Effector memory CD4-positive, alpha-beta T cell (primary cell): Measurements from ENCODE around the gene RNASE8.

Experiments
- DNase-seq, 3 donors: peaks; one replicate each; pipeline ENCODE4 v3.0.0-alpha.2; 2020
- H3K27ac ChIP-seq: 2 replicates; pipeline ENCODE4 v1.7.0; 2013; ENCODE audit warnings: mild to moderate bottlenecking, low read length, moderate library complexity; ENCODE audit not compliant: insufficient read depth, poor library complexity, severe bottlenecking
- H3K27me3 ChIP-seq: replicated peaks from 2 replicates; pipeline ENCODE4 v1.7.0; 2013; ENCODE audit warnings: mild to moderate bottlenecking, low read length; ENCODE audit not compliant: insufficient read depth, control insufficient read depth, poor library complexity, severe bottlenecking
- H3K36me3 ChIP-seq: 2 replicates; pipeline ENCODE4 v1.7.0; 2013; ENCODE audit warnings: mild to moderate bottlenecking, low read length, moderate library complexity; ENCODE audit not compliant: control insufficient read depth, insufficient read depth
- H3K4me1 ChIP-seq: 2 replicates; pipeline ENCODE4 v1.7.0; 2013; ENCODE audit warnings: low read length, mild to moderate bottlenecking; ENCODE audit not compliant: control insufficient read depth, insufficient read depth, poor library complexity, severe bottlenecking
- H3K4me3 ChIP-seq: 2 replicates; pipeline ENCODE4 v1.7.0; 2013; ENCODE audit warnings: low read length, low read depth, mild to moderate bottlenecking; ENCODE audit not compliant: insufficient read depth, poor library complexity, severe bottlenecking
- H3K9me3 ChIP-seq: 2 replicates; pipeline ENCODE4 v1.7.0; 2013; ENCODE audit warnings: mild to moderate bottlenecking, low read length, moderate library complexity; ENCODE audit not compliant: control insufficient read depth

The RNASE8 gene

GRCh38 chr14:21053184-21054122 lies 4.2 kb upstream of the RNASE8 start:
- peaks cover 5% of the 10 kb centered on the region for H3K27me3 ChIP-seq
- H3K36me3 ChIP-seq: no peaks in the 10 kb centered on the region
- H3K9me3 ChIP-seq: no peaks in the 10 kb centered on the region
- no peak overlapping the region for H3K27ac ChIP-seq
- DNase-seq: no peak
- no peaks in the 10 kb centered on the region for H3K4me1 ChIP-seq
- H3K4me3 ChIP-seq: no peak overlapping the region

GRCh38 chr14:21054123-21054767 lies 3.4 kb upstream of the RNASE8 start:
- no peaks in the 10 kb centered on the region for H3K4me1 ChIP-seq
- H3K27me3 ChIP-seq: peaks cover 5% of the 10 kb centered on the region
- no peak overlapping the region for H3K27ac ChIP-seq
- no peaks in the 10 kb centered on the region for H3K36me3 ChIP-seq
- DNase-seq: no peak
- H3K9me3 ChIP-seq: no peaks in the 10 kb centered on the region
- H3K4me3 ChIP-seq: no peak overlapping the region

- Histone ChIP-seq H3K4me3 (no peak overlapping the region), H3K9me3 (no peaks in the 10 kb centered on the region), H3K27ac (no peak overlapping the region), H3K27me3 (peaks cover 5% of the 10 kb centered on the region), H3K4me1 (no peaks in the 10 kb centered on the region), H3K36me3 (no peaks in the 10 kb centered on the region)
- no peak for DNase-seq
These were observed 2.9 kb upstream of the RNASE8 start for GRCh38 chr14:21054768-21055145.

GRCh38 chr14:21055432-21056117 lies 2.0 kb upstream of the RNASE8 start:
- H3K4me3 ChIP-seq: no peak overlapping the region
- H3K9me3 ChIP-seq: no peaks in the 10 kb centered on the region
- no peaks in the 10 kb centered on the region for H3K4me1 ChIP-seq
- no peaks in the 10 kb centered on the region for H3K27me3 ChIP-seq
- no peaks in the 10 kb centered on the region for H3K36me3 ChIP-seq
- no peak overlapping the region for H3K27ac ChIP-seq
- DNase-seq: no peak

- Histone ChIP-seq H3K27me3 (no peaks in the 10 kb centered on the region), H3K27ac (no peak overlapping the region), H3K9me3 (no peaks in the 10 kb centered on the region), H3K4me1 (no peaks in the 10 kb centered on the region), H3K4me3 (no peak overlapping the region), H3K36me3 (no peaks in the 10 kb centered on the region)
- DNase-seq: no peak
These were observed 980 bp upstream of the RNASE8 start for GRCh38 chr14:21056520-21057163.

- no peaks in the 10 kb centered on the region for H3K4me1 ChIP-seq
- no peak overlapping the region for H3K27ac ChIP-seq
- H3K9me3 ChIP-seq: no peaks in the 10 kb centered on the region
- no peak for DNase-seq
- no peaks in the 10 kb centered on the region for H3K36me3 ChIP-seq
- H3K4me3 ChIP-seq: no peak overlapping the region
- H3K27me3 ChIP-seq: no peaks in the 10 kb centered on the region
These were observed 1.3 kb downstream of the RNASE8 start for GRCh38 chr14:21058903-21059302.

GRCh38 chr14:21059842-21060613 lies 2.4 kb downstream of the RNASE8 start:
- no peaks in the 10 kb centered on the region for H3K36me3 ChIP-seq
- no peak for DNase-seq
- H3K27ac ChIP-seq: no peak overlapping the region
- H3K27me3 ChIP-seq: peaks cover 3% of the 10 kb centered on the region
- H3K9me3 ChIP-seq: no peaks in the 10 kb centered on the region
- no peaks in the 10 kb centered on the region for H3K4me1 ChIP-seq
- H3K4me3 ChIP-seq: no peak overlapping the region

GRCh38 chr14:21060614-21061346 lies 3.2 kb downstream of the RNASE8 start:
- H3K36me3 ChIP-seq: no peaks in the 10 kb centered on the region

GRCh38 chr14:21061347-21061668 lies 3.7 kb downstream of the RNASE8 start:
- Histone ChIP-seq H3K36me3 (no peaks in the 10 kb centered on the region), H3K4me3 (no peak overlapping the region), H3K4me1 (no peaks in the 10 kb centered on the region), H3K27ac (no peak overlapping the region), H3K9me3 (no peaks in the 10 kb centered on the region), H3K27me3 (peaks cover 3% of the 10 kb centered on the region)
- DNase-seq: no peak

More at GRCh38 chr14:21060614-21061346, 3.2 kb downstream of the RNASE8 start:
- Histone ChIP-seq H3K27me3 (peaks cover 3% of the 10 kb centered on the region), H3K4me1 (no peaks in the 10 kb centered on the region), H3K9me3 (no peaks in the 10 kb centered on the region), H3K27ac (no peak overlapping the region), H3K4me3 (no peak overlapping the region)
- DNase-seq: no peak
